Tibial nerve (tissue), 3 donors: ENCODE measurements around the gene KIF22.

Experiments
- POLR2A ChIP-seq, 2 donors: fragments of 450-650 bp; IDR thresholded peaks; one replicate each; pipeline ENCODE4 v1.6.1; 2017; ENCODE audit warnings: antibody characterized with exemption in 2 of 2, mild to moderate bottlenecking in 2 of 2, moderate library complexity in 2 of 2
- TF ChIP-seq, protein P1 (sequence below), 5 experiments: fragments of 200-600 bp in 3 of 5; fragments of 450-650 bp in 2 of 5; sonication (generic) in 3 of 5; IDR thresholded peaks; one replicate each; pipeline ENCODE4 v1.5.1; 2016 to 2019; ENCODE audit warnings: antibody characterized with exemption in 5 of 5, mild to moderate bottlenecking in 3 of 5, moderate library complexity in 2 of 5

- TF ChIP-seq, protein P1, sequence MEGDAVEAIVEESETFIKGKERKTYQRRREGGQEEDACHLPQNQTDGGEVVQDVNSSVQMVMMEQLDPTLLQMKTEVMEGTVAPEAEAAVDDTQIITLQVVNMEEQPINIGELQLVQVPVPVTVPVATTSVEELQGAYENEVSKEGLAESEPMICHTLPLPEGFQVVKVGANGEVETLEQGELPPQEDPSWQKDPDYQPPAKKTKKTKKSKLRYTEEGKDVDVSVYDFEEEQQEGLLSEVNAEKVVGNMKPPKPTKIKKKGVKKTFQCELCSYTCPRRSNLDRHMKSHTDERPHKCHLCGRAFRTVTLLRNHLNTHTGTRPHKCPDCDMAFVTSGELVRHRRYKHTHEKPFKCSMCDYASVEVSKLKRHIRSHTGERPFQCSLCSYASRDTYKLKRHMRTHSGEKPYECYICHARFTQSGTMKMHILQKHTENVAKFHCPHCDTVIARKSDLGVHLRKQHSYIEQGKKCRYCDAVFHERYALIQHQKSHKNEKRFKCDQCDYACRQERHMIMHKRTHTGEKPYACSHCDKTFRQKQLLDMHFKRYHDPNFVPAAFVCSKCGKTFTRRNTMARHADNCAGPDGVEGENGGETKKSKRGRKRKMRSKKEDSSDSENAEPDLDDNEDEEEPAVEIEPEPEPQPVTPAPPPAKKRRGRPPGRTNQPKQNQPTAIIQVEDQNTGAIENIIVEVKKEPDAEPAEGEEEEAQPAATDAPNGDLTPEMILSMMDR (IDR thresholded peaks at IDR 0.05): no peak
- no peak for TF ChIP-seq POLR2A (IDR thresholded peaks at IDR 0.05)
Measured at GRCh38 chr16:29826342-29826695, 35.8 kb downstream of the KIF22 start.
